Left lobe of liver (tissue), 2 donors: ENCODE measurements around the gene PATL1. TPM values are rescaled to one million over a fixed set of nuclear protein-coding genes. Genes with fewer than 3 reads are reported as not detected.

Experiments used
- ATAC-seq: fragments of 200-7000 bp; cut with Tn5 transposase; one replicate; pipeline ENCODE4 v1.9.1; 2020; ENCODE audit warnings: mild to moderate bottlenecking, moderate library complexity
- DNase-seq: peaks from one replicate; pipeline ENCODE4 v3.0.0-alpha.2; 2020; ENCODE audit warnings: low spot score
- total RNA-seq: library from RNA; stranded (reverse); gene quantifications from one replicate; pipeline ENCODE4 v1.2.1, GENCODE V29; 2021
- donor health status: DM: no; HTN: no; CAD: no; lungs with moderate emphysema.
- donor health status: DM: no; HTN: yes; CAD: no.

The PATL1 gene
- total RNA-seq, 1 donor from 2014 or later, result 16.7 TPM

DNA sequence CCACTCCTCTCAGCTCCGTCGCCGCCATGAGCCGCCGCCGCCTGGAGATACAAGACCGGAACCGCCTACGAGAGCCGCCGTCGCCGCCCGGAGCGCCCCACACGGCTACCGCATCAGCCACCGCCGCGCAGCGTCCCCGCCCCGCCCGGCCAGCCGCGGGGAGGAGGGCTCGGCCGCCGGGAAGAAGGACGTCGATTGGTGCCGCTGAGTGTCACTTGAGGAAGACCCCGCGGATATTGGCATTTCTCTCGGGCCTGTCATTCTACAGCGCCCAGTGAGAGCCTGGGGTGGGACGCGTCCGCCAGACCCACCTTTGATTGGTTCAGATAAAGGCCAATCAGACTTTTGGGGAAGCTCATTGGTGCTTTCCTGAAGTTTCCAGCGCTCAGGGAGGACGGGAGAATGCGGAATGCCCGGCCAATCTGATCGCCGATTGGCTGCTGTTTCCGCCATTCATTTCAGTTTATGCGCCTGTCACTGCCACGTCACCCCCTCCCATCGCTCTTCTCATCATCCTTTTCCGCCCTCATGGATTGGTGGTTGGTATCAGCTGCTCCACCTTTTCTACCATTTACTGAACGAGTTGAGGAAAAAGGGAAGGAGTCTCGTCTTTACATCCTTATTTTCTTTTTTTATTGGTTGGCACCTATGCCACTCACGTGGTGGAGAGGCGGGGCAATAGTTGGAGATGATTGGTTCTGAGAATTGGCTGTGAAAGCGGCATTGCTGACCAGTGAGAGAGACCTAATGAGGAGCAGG, 53.0 kb downstream of the PATL1 start, which contains the start of gene OSBP:
Gene OSBP, minus strand, starts transcription at position 138 of the 759 bp plus-strand sequence. Its CDS starts 110 bp downstream, at position 28.
- DNase-seq, result peak; percentile 100
- peak; percentile 82 for ATAC-seq

DNA sequence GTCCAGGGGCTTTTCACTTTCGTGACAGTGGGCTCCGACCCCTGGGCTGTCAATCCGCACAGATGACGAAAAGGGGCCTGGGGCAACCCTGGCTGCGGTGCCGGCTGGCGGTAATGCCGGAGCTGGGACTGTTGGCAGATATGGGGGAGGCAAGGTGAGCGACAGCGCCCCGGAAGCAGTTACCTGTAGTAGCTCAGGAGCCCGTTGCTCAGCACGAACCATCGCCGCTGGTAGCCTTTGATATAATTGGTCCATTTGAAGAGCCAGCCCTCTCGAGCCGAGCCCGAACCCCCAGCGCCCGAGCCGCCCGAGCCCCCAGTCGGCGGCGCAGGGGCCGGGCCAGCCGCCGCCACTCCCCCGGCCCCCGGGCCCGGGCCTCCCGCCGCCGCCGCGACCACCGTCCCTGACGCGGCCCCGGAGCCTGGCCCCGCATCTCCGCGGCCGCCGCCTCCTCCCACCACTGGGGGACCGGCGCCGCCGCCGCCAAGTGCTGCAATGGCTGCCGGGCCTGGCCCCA, 53.7 kb downstream of the PATL1 start:
- ATAC-seq (peak; percentile 15), DNase-seq (peak; percentile 72)

DNA sequence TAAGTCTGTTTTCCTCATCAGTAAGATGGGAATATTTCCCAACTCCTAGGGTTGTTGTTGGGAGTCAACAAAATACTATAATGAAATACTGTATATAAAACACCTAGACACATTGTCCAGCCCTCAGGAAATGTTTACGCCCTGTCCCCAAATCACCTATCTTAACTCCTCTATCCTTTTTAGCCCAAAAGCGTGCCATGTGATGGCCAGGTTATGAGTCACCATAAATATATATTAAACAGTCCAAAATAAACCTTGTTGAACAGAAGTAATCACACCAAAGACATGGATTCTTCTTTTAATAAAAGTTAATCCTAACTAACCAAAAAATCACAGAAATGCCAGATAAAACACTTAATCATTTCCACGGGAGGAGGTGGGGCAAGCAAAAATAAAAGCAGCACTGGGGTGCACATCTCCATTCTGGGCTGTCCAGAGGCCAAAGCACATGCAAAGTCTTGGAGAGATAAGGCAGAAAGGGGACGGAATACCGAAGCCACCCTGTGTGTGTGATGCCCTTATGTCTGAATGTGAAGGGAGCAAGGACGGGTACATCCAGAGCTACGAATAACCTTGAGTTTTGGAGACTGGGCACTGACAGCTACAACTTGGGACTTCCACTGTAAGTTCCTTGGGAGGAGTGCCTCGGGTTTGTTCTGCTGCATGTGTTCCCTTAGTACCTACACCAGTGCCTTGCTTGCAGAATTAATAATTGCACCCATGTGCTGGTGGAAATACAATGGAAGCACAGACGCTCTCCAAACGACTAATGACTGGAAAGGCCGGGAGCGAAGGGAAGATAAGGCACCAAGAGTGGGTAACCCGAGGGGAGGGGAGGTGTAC, 54.3 kb downstream of the PATL1 start:
- DNase-seq (no peak), ATAC-seq (no peak)

DNA sequence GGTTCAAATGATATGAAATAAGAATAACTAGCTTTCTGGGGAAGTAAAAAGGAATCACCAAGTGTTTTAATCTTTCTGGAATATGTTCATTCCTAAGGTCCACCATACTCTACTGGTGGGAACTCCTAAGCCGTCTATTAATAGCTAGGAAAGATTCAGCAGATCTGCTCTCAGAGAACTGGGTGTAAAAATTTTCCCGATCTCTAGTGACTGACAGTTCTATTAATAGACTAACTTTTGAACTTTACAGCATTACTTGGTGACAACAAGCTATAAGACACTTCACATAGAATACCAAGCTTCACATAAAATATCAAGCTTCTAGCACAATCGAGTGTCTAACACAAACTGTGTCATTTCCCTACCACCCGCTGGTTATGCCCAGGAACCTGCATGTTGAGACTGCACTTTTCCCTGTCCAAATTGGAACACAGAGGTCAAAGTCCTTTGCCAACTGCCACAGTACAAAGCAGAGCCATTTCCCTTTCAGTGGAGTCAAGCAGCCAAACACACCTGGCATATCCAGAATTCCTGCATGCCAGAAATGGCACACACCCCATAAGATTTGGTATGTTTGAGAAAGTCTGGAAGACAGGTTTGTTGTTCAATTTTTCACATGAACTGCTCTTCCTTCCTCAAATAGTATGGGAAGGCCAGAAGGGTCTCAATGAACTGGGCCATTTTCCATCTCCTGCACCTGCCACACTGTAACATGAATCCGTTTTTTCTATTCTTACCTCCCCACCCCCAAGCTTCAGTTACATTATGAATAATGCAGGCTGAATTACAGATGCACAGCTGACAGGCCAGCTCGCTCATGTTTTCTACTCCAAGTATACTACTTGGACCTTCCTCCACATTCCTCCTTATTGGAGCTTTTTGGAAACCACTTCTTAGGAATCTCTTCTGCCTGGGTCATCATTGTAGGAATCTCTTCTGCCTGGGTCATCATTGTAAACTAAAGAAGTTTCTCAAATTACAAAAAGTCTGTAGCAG, 57.0 kb downstream of the PATL1 start:
- peak; percentile 45 for ATAC-seq
- peak; percentile 82 for DNase-seq

DNA sequence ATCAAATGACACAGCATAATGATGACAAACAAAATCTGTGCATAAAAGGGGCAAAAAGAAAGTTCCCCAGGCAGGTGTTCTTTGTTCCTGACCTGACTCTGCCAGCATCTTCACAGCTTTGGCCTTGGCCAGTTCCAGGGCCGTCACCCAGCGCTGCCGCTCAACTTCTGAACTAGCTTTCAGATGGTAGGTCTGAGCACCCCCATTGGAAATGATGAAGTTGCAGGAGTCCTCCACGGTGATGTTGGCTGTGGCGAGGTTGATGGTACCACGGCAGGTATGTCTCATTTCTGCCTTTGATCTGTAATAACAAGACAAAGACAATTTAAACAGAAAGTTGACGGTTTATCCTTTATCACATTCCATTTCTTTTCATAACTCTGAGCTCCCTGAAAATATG, 58.5 kb downstream of the PATL1 start:
- no peak for DNase-seq
- no peak for ATAC-seq

DNA sequence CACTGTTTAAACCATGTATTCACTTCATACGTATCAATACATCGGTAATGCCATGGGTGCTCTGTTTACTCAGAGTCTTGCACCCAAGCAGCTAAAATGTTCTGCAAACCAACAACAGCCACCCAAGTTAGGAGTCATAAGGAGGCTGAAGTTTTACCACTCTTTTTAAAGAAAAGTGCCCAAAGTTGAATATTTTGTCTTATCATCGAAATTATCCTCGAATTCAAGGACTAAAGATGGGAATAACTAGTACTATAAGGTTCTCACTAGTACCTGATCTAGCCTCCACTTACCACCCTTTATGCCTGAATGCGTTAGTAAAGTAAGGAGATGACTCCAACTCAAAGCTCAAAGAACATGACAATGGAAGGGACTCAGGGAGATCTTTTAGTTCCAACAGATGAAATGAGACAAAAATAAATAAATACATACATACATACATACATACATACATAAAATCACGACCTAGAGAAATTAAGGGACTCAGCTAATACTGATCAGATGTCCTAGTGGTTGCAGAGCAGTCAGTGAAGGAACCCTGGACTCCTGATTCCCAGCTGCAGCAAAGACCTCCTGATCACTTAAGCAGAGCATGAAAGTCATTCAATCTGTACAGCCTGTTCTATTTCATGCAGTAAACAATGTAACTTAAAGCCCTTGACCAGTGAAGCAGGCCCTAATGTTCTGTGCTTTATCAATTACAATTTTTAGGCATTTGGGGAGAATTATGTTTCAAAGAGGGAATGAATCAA, 61.0 kb downstream of the PATL1 start:
- DNase-seq, result no peak
- ATAC-seq, result no peak

DNA sequence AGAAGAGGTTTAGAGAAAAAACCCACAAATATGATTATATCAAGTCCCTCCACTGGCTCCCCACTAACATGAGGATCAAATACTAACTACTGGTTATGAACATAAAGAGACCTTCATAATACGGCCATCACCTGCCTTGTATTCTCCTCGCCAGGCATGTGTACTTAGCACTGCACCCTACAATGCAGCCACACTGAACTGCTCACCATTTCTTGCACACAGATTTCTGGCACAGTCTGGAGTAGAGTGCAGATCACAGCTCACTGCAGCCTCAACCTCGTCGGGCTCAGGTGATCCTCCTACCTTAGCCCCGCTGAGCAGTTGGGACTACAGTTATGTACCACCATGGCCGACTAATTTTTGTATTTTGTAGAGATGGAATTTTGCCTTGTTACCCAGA, 66.4 kb downstream of the PATL1 start:
- no peak for DNase-seq
- peak; percentile 47 for ATAC-seq

DNA sequence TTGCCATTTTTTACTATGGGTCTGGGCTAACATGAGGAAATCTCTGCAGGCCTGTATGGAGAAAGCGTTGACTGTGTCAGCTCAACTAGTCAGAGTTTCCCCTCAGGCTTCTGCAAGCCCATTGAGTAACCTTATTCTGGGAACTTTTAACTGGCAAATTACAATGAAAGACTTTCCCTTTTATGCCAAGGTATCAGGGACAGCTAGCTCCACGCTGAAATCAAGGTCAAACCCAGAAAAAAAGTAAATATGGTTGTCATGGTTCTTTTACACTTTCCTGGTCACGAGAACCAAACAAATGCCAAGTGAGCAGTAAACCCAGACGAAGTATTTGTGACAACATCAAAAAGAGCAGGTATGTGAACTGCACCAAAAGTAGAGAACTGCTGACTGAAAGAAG, 67.0 kb downstream of the PATL1 start:
- ATAC-seq, result peak; percentile 84
- DNase-seq, result peak; percentile 50

DNA sequence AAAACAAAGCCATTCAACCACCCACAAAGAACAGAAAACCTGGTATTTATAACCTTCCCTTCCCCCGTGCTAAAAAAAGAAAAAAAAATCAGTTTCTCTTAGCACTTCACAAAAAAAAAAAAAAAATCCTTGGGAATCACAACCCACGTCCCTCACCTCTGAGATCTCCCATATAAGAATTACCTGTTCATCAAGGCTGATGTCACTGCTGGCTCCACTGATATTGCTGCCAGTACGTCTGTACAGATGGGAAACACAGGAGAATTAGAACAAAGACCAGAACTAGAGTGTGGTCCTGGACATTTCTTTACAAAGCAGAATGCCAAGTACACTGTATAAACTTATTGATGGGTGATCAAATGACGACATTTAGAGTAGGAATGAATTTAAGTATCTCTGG, 68.2 kb downstream of the PATL1 start:
- DNase-seq (no peak), ATAC-seq (no peak)

DNA sequence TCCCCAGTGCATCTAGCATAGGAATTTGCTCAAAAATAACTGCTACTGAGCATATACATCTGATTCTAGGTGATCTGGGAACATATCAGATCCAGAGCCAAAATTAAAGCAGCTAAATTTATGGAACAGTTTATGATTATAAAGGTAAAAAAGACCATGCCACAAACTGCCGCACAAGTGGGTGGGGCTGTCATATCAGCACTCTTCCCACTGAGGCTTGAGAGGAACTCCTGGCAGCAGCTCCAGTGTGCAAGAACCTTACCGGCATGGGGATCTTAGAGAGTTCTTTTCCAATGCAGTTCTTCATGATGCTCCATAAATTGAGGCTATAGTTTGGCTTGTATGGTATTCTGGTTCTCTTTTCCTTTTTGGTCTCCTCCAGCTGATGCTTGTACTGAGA, 68.6 kb downstream of the PATL1 start:
- ATAC-seq, result no peak
- DNase-seq, result no peak

DNA sequence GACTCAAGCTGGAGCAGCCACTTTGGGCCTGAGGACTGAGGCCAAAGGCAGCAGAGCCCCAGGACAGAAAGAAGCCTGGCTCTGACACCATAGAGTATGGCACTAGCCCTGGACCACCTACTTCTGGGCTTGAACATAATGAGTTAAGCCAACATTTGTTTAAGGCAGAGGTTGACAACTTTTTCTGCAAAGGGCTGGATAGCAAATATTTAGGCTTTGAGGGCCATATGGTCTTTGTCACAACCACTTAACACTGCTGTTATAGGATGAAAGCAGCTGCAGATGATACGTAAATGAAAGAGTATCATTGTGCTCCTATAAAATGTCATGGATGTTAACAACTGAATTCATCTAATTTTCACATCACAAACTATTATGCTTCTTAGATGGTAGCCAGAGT, 69.9 kb downstream of the PATL1 start:
- DNase-seq (no peak), ATAC-seq (no peak)

Other genes starting within 250 kb of the PATL1 start
- gene OR5A2, start 242.6 kb downstream of the PATL1 start, total RNA-seq, result not detected
- gene OR5A1, start 232.6 kb downstream of the PATL1 start, total RNA-seq, result not detected
- not detected for gene OR4D6, start 212.1 kb downstream of the PATL1 start, total RNA-seq
- not detected for gene OR4D10, start 195.7 kb downstream of the PATL1 start, total RNA-seq
- gene OR4D11, start 165.5 kb downstream of the PATL1 start, total RNA-seq, result not detected
- gene OR4D9, start 157.5 kb downstream of the PATL1 start, total RNA-seq, result not detected
- gene OSBP, start 53.3 kb downstream of the PATL1 start, total RNA-seq, result 57.7 TPM
- gene OR10V1, start 44.8 kb upstream of the PATL1 start, total RNA-seq, result not detected
- gene STX3, start 86.3 kb upstream of the PATL1 start, total RNA-seq, result 3.8 TPM
- gene MRPL16, start 141.7 kb upstream of the PATL1 start, total RNA-seq, result 34.3 TPM
- not detected for gene CBLIF, start 176.5 kb upstream of the PATL1 start, total RNA-seq
- 0.45 TPM for gene TCN1, start 197.4 kb upstream of the PATL1 start, total RNA-seq
- not detected for gene OOSP3, start 209.7 kb upstream of the PATL1 start, total RNA-seq